Activated CD4-positive, CD25-positive, alpha-beta regulatory T cell (primary cell): Measurements from ENCODE around the gene ERBB4.
"Not testable (repeated sequence)": the region's sequence is repeated elsewhere in the genome, so short reads cannot be mapped to it uniquely, and the experiment has no call there.

Source experiments
- DNase-seq, 4 experiments: peaks; one replicate each; lab custom pipeline; 2025; lab: John Stamatoyannopoulos, UW

The ERBB4 gene

GRCh38 chr2:211592006-211592405, 946.6 kb downstream of the ERBB4 start:
- DNase-seq: not testable (repeated sequence)

DNA sequence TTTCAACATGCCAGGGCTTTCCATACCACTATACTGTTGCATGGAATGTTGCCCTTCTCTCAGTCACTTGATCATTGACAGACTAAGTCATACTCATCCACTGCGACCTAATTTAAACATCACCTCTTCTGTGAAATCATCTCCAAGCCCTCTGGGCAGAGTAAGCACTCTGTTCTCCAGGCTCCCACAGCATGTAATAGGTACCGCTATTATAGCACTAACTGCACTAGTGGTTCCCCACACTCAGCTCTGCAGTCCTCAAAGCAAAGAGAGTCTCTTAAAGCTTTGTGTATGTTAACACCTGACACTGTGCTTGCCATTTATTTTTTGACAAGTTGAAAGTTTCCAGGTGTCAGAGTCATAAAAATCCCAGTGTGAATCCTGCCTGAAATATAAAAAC, 947.2 kb downstream of the ERBB4 start:
- no peak for DNase-seq

GRCh38 chr2:211568439-211568838, 970.2 kb downstream of the ERBB4 start:
- DNase-seq: no peak

- no peak for DNase-seq
Observed at GRCh38 chr2:211564441-211564840, 974.2 kb downstream of the ERBB4 start.

GRCh38 chr2:211545582-211545981, 993.0 kb downstream of the ERBB4 start:
- DNase-seq: no peak

- DNase-seq: no peak
Observed at GRCh38 chr2:211534632-211535031, 1004.0 kb downstream of the ERBB4 start.

DNA sequence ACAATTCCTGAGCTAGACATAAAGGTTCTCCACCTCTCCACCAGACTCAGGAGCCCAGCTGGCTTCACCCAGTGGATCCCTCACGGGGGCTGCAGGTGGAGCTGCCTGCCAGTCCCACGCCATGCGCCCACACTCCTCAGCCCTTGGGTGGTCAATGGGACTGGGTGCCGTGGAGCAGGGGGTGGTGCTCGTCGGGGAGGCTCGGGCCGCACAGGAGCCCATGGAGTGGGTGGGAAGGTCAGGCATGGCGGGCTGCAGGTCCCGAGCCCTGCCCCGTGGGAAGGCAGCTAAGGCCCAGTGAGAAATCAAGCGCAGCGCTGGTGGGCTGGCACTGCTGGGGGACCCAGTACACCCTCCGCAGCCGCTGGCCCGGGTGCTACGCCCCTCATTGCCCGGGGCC, 1014.4 kb downstream of the ERBB4 start:
- not testable (repeated sequence) for DNase-seq

DNA sequence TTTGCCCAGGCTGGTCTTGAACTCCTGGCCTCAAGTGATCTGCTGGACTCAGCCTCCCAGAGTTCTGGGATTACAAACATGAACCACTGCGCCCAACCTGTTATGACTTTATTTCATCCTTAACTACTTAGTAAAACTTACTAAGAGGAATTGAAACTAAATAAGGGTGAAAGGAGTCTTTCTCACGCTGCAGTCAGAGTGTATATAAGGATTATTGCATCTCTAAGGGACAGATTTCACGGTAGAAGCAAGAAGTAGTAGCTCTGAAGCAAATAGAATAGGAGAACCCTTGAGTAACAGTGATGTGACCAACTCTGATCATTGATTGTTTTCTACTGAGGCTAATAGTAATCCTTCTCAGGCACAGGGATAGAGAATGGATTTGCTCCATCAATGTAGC, 1022.1 kb downstream of the ERBB4 start:
- no peak for DNase-seq

- DNase-seq: no peak
Observed at GRCh38 chr2:211514049-211514448, 1024.6 kb downstream of the ERBB4 start.

GRCh38 chr2:211513446-211513845, 1025.2 kb downstream of the ERBB4 start:
- DNase-seq: no peak

GRCh38 chr2:211512806-211513205, 1025.8 kb downstream of the ERBB4 start:
- DNase-seq: no peak

DNA sequence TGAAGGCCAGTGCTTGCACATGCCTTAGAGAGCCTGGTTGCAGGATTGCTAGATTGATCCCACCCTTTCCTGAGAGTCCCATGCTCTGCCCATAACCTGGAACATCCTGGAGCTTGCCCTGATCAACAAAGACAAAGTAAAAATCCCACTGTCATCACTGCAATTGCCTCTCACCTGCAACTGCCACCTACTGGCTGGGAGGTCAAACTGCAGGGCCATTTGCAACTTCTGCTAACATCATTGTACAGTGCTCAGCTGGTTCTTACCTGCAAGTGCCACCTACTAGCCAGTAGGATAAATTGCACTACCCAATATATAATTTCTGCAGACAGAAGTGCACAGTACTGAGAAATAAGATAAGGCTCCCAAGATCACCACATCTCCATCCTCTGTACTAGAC, 1034.7 kb downstream of the ERBB4 start:
- no peak for DNase-seq

DNA sequence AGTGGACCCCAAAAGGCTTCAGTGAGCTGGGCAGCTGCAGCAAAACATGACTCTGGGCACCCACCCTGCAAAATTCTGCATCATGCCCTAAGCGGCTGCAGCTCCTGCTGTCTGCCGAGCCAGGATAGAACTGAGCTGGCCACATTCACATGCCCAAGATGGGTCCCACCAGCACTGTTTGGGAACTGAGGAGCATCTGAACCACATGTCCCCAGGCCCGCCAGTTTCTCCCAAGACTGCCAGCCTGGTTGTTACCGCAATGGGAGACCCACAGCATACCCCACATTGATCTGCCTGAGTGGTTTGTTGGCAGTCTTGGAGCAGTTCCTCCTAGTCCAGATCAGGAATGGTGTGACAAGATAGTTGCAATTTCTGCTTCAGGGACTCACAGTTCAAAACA, 1035.4 kb downstream of the ERBB4 start:
- DNase-seq: no peak

DNA sequence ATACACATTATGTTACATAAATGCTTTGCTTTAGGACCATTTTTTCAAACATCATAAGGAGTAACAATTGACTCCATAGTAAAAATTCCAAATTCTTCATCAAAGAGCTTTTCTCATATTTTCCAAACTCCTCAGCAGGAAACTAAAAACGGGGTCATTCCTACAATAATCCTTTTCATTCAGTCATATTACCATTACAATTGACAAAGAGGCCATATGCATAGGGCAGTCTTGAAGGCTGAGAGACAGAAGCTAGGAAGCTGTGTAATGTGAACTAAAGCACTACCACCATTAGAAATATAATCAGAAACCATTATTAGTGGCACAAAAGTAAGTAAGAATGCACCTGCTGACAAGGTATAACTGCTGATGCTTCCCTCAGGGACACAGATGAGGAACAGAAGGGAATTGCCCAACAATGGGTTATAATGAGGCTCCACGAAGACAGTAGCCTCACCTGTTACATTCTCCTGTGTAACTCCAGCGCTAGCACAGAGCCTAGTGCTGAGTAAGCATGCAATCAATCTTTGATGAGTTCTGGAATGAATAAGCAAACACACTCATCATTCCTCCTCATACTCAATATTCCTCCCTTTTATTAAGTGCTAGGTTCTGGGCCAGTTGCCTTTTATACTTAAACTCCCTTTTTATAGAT, 1039.9 kb downstream of the ERBB4 start:
- no peak for DNase-seq

DNA sequence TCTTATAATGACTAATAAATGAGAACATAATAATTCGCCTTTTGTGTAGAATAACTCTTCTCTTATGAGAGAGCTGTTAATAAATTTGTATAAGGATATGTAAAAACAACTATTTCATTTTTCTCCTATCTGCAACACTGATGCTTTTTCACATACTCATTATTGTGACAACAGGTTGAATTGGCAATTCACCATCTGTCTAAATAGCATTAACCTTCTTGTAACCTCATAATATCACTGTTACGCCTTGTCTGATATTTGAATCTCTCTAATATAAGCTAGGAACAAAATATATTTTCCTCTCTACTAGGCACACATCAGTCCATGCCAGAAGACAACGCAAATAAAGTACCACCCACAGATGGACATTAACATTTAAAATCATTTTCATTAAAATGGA, 1043.3 kb downstream of the ERBB4 start:
- no peak for DNase-seq

GRCh38 chr2:211494536-211494935, 1044.1 kb downstream of the ERBB4 start:
- no peak for DNase-seq

GRCh38 chr2:211494085-211494484, 1044.5 kb downstream of the ERBB4 start:
- DNase-seq: no peak

DNA sequence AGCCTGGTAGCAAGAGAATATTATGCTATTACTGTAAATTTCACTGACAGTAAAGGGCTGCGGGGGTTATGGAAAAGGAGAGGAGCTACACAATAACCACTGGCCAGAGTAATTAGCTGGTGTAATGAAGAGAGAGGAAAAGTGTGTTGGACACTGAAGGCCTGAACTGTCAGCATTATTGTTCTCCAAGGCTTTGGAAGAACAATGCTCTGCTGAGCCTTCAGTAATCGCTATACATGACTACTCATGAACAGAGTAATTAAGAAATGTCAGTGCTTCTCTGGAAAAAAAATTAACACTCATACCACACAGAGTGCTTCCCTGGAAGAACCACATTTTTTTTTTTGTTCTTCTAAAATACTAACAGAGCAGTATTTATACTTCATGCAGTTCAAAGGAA, 1050.9 kb downstream of the ERBB4 start:
- DNase-seq: no peak

DNA sequence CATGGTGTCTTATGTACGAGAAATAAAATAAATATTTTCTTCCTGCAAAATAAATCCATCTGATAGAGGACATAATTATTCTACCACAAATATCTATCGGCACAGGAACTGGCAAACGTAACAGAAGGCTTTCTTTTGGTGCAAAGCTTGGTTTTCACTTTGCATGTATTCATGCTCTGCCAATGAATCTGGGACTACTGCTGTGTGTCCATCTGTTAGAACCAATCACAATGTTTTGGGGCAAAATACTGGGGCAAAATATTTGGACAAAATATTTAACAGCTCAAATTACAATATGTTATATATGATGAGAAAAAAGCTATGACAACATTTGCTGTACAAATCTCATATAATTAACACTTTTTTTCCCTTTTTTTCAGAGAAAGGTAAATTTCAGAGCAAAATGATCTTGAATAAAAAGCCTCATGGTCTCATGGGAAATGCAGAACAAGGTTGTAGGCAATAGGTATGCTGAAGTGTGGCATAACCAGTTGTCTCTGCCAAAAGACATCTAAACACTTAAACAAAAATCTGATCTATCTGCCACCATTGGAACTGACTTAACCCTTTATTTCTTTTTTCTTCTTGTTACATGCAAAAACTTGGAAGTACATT, 1059.0 kb downstream of the ERBB4 start:
- DNase-seq: no peak

DNA sequence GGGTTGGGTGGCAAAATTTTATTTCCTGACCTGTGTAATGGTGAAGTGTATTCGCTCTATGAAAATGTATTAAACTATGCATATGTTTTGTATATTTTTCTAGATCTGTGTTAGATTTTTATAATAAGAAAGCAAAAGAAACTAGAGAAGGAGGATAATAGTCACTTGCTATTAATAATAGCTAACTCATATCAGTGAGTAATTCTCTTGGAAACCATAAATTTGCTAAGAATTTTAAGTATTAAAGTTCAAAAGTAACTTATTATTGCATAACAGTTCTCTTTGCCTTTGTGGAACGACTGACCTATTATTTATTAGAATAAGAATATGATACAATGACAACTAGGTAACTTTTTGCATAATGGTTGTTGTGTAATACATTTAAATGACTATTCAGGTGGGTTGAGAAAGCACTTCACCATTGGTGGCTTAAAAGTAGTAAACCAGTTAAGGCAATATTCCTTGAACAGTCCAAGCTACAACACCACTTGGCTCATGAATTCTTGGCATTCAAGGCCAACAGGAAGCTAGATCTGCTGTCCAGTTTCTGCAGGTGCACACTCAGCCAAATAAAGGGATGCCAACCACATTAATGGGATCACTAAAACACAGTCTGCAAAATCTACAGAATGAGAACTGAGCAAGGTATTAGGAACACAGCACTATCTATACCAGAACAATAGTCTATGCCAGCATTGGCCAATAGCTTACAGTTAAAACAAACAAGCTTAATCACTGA, 1060.9 kb downstream of the ERBB4 start:
- DNase-seq: no peak

DNA sequence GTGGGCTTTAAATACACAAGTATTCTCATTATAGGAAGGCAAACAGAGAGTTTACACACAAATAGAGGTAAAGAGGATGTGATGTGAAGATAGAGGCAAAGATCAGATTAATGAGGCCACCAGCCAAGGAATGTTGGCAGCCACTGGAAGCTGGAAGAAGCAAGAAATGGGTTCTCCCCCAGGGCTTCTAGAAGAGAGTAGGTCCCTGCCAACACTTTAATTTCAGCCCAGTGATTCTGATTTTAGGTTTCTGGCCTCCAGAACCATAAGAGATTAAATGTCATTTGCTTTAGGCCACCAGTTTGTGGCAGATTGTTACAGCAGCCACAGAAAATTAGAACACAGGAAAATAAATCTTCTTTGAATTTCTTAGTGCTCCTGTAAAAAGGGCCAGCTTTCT, 1065.5 kb downstream of the ERBB4 start:
- DNase-seq: no peak

GRCh38 chr2:211469664-211470059, 1068.9 kb downstream of the ERBB4 start:
- no peak for DNase-seq

- DNase-seq: no peak
Observed at GRCh38 chr2:211468877-211469663, 1069.5 kb downstream of the ERBB4 start.
